ENCODE results near the gene RNF112. TPM values are rescaled to one million over a fixed set of nuclear protein-coding genes. Genes with fewer than 3 reads are reported as not detected.

Gene RNF112
- total and polyA plus RNA-seq, 5 donors: 2.5 to 6.3 (median 3.3) TPM

DNA sequence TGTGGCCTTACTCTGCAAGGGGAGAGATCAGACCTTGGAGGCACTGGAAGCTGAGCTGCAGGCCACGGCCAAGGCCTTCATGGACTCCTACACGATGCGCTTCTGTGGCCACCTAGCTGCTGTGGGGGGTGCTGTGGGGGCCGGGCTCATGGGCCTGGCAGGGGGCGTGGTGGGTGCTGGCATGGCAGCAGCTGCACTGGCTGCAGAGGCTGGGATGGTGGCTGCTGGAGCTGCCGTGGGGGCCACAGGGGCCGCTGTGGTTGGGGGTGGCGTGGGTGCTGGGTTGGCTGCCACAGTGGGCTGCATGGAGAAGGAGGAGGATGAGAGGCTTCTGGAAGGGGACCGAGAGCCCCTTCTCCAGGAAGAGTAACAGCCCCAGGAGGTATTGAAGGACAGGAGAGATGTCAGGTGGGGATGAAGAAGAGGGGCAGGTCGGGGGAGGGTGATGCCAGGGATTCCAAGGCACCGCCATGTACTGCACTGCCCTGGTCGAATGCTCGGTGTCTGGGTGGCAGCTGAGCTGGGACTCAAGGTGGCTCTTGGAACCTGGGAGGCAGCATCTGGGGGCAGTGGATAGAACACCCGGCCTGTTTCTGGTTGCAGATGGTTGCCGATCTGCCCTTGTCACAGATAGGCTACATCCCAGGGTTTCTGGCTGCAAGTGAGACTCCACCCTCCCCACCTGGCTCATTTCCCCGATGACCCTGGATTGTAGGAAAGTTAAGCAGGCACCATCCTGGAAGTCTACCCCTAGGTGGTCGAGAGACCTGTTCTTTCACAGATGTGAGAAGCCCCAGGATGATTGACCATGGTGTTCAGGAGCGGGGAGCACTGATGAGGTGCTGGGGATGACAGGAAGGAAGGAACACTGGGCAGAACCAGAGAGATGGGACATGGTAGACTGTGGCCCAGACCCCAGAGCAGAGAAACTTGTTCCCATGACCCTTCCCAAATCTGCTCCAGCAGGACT is 5.1 kb downstream of the RNF112 start:
- ATAC-seq (no peak), DNase-seq (no peak)
- Histone ChIP-seq H3K27me3 (ENCODE audit: control insufficient read depth, insufficient read depth) (no peaks in the 10 kb centered on the region), H3K9me3 (ENCODE audit: control insufficient read depth, low read length) (no peaks in the 10 kb centered on the region), H3K4me1 (ENCODE audit: control insufficient read depth, insufficient read depth, low read length) (no peaks in the 10 kb centered on the region), H3K27ac (ENCODE audit: low read length) (no peak overlapping the region), H3K4me3 (ENCODE audit: low read length) (no peak overlapping the region)
- intact Hi-C loops (cut with DNase I): no loop called here
- WGBS: 93% methylated on average over 18 of the region's 18 CpGs

DNA sequence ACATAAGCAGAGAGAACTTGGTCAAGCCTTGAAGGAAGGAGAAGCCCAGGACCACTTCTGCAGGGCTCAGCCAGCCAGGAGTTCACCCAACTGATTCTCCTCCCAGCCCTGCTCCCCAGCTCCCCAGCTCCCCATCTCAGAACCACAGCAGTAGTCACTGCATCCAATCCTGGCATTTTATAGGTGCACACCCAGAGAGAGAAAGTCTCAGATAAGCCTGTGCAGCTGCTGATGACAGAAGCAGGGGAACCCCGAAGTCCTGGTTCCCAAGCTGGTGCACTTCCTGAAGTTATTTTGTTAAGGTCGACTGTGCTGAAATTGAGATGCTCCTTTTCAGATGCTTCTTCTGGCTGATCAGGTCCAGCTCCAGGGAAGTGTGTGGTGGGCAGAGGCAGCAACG is 6.6 kb downstream of the RNF112 start:
- WGBS: 60% methylated on average over 3 of the region's 3 CpGs
- Histone ChIP-seq H3K4me3 (ENCODE audit: low read length) (no peak overlapping the region), H3K27me3 (ENCODE audit: control insufficient read depth, insufficient read depth) (no peaks in the 10 kb centered on the region), H3K9me3 (ENCODE audit: control insufficient read depth, low read length) (no peaks in the 10 kb centered on the region), H3K27ac (ENCODE audit: low read length) (no peak overlapping the region), H3K4me1 (ENCODE audit: control insufficient read depth, insufficient read depth, low read length) (no peaks in the 10 kb centered on the region)
- ATAC-seq: no peak
- peak in 1 of 3 donors; percentile 1 for DNase-seq
- intact Hi-C loops (cut with DNase I): no loop called here

DNA sequence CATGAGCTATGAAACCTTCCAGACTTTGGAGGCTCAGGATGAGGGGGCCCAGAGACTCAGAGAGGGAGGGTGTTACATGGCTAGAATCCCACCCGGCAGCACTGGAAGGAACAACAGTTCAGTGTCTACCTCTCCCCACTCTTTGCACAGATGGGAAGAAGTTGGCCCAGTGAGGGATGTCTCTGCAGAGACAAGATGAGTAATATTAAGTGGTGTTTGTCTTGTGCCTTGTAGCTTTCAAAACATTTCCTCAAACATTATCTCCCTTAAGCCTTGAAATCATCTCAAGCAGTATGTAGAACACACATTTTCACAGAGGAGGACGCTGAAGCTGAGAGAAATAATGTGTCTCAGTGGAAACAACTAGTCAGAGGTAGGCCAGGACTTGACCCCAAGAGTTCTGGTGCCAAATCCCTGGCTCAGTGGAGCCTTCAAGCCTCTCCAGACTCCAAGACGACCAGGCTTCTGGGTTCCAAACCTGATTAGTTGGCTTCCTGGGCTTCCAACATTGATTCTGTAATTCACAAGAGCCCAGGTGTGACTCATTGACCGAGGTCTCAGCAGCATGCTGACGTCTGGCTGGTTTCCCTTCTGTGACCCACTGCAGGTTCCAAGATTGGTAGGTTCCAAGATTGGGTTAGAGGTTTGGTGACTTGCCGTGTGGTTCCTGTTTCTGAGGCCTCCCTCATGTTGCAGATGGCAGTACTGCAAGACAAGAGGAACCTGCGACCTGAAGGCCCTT is 7.4 kb downstream of the RNF112 start:
- DNase-seq (peak in 2 of 3 donors; percentile 35 to 36), ATAC-seq (peak in 1 of 2 donors; percentile 48)
- Histone ChIP-seq H3K27me3 (ENCODE audit: control insufficient read depth, insufficient read depth) (no peaks in the 10 kb centered on the region), H3K4me1 (ENCODE audit: control insufficient read depth, insufficient read depth, low read length) (no peaks in the 10 kb centered on the region), H3K27ac (ENCODE audit: low read length) (no peak overlapping the region), H3K9me3 (ENCODE audit: control insufficient read depth, low read length) (no peaks in the 10 kb centered on the region), H3K4me3 (ENCODE audit: low read length) (no peak overlapping the region)
- intact Hi-C loops (cut with DNase I): no loop called here
- WGBS: 54% methylated on average over 7 of the region's 7 CpGs

DNA sequence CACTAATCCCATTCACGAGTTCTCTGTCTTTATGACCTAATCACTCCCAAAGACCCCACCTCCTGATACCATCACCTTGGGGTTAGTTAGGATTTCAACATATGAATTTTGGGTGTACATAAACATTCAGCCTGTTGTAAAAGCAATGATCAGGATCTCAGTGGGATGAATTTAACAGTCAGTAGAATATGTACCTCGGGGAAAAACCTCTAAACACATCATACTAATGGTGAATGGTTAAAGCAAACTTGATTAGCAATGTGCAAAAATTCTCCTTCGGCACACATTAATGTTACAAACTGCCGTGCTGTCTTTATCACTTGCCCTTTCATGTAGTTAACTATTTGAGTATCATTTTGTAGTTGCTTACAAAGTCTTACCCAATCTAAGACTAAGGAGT is 10.2 kb downstream of the RNF112 start:
- no peak overlapping the region for H3K27ac ChIP-seq (ENCODE audit: low read length)
- DNase-seq (no peak), ATAC-seq (no peak)
- intact Hi-C loops (cut with DNase I): loop anchor here in 1 of 4 donors (5.0 kb wide), 1 partner anchor 51 kb away; no protein-coding TSS in a partner anchor
- H3K4me3 ChIP-seq (ENCODE audit: low read length): no peak overlapping the region
- whole genome bisulfite sequencing: 62% methylated on average over 4 of the region's 4 CpGs
- no peaks in the 10 kb centered on the region for H3K27me3 ChIP-seq (ENCODE audit: control insufficient read depth, insufficient read depth)
- no peaks in the 10 kb centered on the region for H3K4me1 ChIP-seq (ENCODE audit: control insufficient read depth, insufficient read depth, low read length)
- H3K9me3 ChIP-seq (ENCODE audit: control insufficient read depth, low read length): no peaks in the 10 kb centered on the region

DNA sequence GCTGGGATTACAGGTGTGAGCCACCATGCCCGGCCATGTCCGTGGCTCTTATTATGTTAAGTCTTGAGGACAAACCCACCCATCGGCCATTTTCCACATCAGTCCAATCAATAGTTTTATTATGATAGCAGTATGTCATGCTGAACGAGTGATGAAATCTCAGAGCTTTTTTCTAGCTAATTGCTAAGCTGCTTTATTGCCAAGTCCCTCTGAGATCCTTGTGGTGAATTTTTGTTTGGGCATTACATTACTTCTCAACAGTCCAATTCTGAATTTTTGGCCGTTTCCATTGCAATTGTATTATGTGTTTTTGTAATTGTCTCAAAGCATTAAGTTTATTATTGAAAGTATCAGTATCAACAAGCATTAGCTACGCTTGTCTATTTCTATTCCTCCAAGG is 10.9 kb downstream of the RNF112 start:
- H3K27me3 ChIP-seq (ENCODE audit: control insufficient read depth, insufficient read depth): no peaks in the 10 kb centered on the region
- H3K27ac ChIP-seq (ENCODE audit: low read length): no peak overlapping the region
- ATAC-seq (no peak), DNase-seq (no peak)
- H3K9me3 ChIP-seq (ENCODE audit: control insufficient read depth, low read length): no peaks in the 10 kb centered on the region
- intact Hi-C loops (cut with DNase I): loop anchor here in 1 of 4 donors (5.0 kb wide), 1 partner anchor 50 kb away; no protein-coding TSS in a partner anchor
- H3K4me1 ChIP-seq (ENCODE audit: control insufficient read depth, insufficient read depth, low read length): no peaks in the 10 kb centered on the region
- WGBS: 87% methylated on average over 6 of the region's 6 CpGs
- H3K4me3 ChIP-seq (ENCODE audit: low read length): no peak overlapping the region

DNA sequence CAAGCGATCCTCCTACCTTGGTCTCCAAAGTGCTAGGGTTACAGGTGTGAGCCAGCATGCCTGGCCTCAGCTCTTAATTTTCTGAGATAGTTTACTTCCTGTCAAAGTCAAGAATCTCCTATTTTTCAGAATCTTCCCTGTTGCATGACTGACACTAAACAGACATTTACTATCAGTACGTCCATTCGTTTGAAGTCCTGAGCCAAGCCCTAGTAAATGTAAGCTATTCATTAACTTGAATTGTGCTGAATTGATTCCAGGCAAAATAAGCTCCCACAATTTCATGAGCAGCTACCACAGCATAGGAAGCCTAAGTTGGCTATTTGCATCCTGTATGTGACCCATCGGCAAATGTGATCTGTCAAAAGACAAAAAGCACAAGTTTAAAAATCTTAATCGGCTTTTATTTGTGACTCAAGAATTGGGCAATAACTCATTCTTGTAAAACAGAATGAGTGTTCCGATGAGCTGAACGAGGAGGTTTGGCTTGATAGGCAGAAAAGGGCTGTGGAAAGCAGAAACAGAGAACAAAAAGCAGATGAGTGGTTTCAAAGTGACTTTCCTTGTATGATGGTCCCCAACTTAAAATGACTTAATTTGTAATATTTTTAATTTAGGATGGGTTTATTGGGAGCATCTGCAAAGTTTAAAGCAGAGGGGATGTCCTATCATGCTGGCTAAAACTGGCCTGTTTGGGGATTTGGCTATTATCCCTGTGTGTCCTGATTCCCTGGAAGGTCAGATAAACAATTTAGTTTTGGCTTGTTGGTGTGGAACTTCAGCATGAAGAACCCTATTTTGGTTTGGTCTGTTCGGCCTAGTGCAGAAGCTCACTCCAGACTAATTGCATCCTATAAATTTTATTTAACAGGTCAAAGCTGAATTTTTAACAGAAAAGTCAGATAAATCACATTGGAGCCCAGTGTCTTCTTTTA is 14.2 kb downstream of the RNF112 start:
- H3K27ac ChIP-seq (ENCODE audit: low read length): no peak overlapping the region

DNA sequence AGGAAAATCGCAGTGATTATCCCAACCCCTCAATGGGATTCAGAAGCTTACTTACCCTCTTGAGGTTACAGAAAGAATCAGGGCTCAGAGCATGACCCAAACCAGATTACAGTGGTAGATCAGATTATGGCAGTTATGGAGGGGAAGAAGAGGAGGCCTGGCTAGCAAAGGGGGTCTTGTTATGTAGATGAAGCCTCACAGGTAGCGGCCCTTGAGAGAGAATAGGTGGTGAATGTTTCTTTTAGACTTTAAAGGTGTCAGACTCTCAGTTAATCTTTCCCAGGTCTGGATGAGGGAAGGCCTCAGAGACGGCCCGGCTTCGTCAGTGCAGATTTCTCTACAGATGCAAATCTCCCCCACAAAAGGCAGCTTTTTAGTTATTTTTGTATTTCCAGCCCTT is 15.6 kb downstream of the RNF112 start:
- H3K4me3 ChIP-seq (ENCODE audit: low read length): no peak overlapping the region
- intact Hi-C loops (cut with DNase I): no loop called here
- ATAC-seq: no peak
- H3K4me1 ChIP-seq (ENCODE audit: control insufficient read depth, insufficient read depth, low read length): no peaks in the 10 kb centered on the region
- WGBS: 92% methylated on average over 5 of the region's 5 CpGs
- H3K27ac ChIP-seq (ENCODE audit: low read length): no peak overlapping the region
- no peaks in the 10 kb centered on the region for H3K9me3 ChIP-seq (ENCODE audit: control insufficient read depth, low read length)
- no peak for DNase-seq
- H3K27me3 ChIP-seq (ENCODE audit: control insufficient read depth, insufficient read depth): no peaks in the 10 kb centered on the region

More for the DNA sequence above, 14.2 kb downstream of the RNF112 start:
- Histone ChIP-seq H3K4me1 (ENCODE audit: control insufficient read depth, insufficient read depth, low read length) (no peaks in the 10 kb centered on the region), H3K4me3 (ENCODE audit: low read length) (no peak overlapping the region), H3K27me3 (ENCODE audit: control insufficient read depth, insufficient read depth) (no peaks in the 10 kb centered on the region), H3K9me3 (ENCODE audit: control insufficient read depth, low read length) (no peaks in the 10 kb centered on the region)
- intact Hi-C loops (cut with DNase I): loop anchor here in 1 of 4 donors (5.0 kb wide), 1 partner anchor 47 kb away; no protein-coding TSS in a partner anchor
- 55% methylated on average over 8 of the region's 8 CpGs for WGBS
- no peak for DNase-seq
- peak; percentile 42 to 66 for ATAC-seq

DNA sequence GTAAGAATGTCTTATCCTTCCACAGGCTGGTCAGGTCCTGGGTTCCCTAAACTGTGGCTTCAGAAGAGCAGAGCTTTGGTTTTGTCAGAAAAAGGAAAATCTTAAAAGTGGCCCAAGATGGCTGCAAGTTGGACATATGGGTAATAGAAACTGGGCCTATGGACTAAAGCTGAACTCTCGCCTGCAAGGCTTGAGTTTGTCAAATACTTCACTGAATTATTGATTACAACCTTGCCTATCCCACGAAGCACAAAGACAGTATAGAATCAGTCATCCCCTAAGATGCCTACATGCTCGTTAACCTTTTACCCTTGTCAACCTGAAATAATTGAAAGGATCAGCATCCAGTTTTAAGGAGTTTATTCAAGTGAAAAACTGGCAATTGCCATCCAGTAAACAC is 20.7 kb downstream of the RNF112 start:
- H3K4me3 ChIP-seq (ENCODE audit: low read length): no peak overlapping the region
- ATAC-seq: no peak
- 83% methylated on average over 3 of the region's 3 CpGs for WGBS

DNA sequence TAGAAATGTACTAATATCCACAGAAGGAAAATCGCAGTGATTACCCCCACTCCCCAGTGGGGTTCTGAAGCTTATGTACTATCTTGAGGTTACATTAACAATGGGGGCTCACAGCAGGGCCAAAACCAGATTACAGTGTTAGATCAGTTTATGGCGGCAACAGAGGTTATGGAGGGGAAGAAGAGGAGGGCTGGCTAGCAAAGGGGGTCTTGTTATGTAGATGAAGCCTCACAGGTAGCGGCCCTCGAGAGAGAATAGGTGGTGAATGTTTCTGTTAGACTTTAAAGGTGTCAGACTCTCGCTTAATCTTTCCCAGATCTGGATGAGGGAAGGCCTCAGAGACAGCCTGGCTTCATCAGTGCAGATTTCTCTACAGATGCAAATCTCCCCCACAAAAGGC is 22.2 kb downstream of the RNF112 start:
- intact Hi-C loops (cut with DNase I): no loop called here
- no peaks in the 10 kb centered on the region for H3K9me3 ChIP-seq (ENCODE audit: control insufficient read depth, low read length)
- 80% methylated on average over 5 of the region's 5 CpGs for WGBS

More for the DNA sequence above, 20.7 kb downstream of the RNF112 start:
- no peaks in the 10 kb centered on the region for H3K27me3 ChIP-seq (ENCODE audit: control insufficient read depth, insufficient read depth)
- H3K4me1 ChIP-seq (ENCODE audit: control insufficient read depth, insufficient read depth, low read length): no peaks in the 10 kb centered on the region
- intact Hi-C loops (cut with DNase I): no loop called here
- no peak for DNase-seq
- no peak overlapping the region for H3K27ac ChIP-seq (ENCODE audit: low read length)
- H3K9me3 ChIP-seq (ENCODE audit: control insufficient read depth, low read length): no peaks in the 10 kb centered on the region

DNA sequence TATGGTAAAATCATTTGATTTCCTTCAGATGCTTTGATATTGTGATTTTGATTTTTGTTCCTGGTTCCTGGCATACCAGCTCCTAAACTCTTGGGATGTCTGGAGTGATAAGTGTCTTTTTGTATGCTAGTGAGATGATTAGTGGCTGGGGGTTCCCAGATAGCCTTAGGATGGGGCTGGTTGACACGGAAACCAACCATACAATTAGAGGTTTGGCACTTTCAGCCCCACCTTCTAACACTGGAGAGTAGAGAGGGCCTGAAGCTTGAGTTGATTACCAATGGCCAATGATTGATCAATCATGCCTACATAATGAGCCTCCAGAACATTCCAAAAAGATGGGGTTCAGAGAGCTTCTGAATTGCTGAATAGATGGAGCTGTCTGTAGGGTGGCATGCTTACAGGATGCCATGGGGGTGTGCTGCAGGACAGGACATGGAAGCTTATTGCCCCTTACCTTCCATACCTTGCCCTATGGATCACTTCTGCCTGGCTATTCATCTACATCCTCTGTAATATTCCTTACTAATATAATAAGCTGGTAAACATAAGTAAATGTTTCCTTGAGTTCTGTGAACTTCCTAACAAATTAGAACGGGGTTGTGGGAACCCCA is 22.8 kb downstream of the RNF112 start:
- Histone ChIP-seq H3K9me3 (ENCODE audit: control insufficient read depth, low read length) (no peaks in the 10 kb centered on the region), H3K27me3 (ENCODE audit: control insufficient read depth, insufficient read depth) (no peaks in the 10 kb centered on the region), H3K4me1 (ENCODE audit: control insufficient read depth, insufficient read depth, low read length) (no peaks in the 10 kb centered on the region), H3K27ac (ENCODE audit: low read length) (no peak overlapping the region), H3K4me3 (ENCODE audit: low read length) (no peak overlapping the region)
- DNase-seq (no peak), ATAC-seq (no peak)
- intact Hi-C loops (cut with DNase I): no loop called here
- 86% methylated on average over 2 of the region's 2 CpGs for WGBS

More for the DNA sequence above, 22.2 kb downstream of the RNF112 start:
- Histone ChIP-seq H3K27ac (ENCODE audit: low read length) (no peak overlapping the region), H3K4me3 (ENCODE audit: low read length) (no peak overlapping the region), H3K4me1 (ENCODE audit: control insufficient read depth, insufficient read depth, low read length) (no peaks in the 10 kb centered on the region), H3K27me3 (ENCODE audit: control insufficient read depth, insufficient read depth) (no peaks in the 10 kb centered on the region)
- ATAC-seq (no peak), DNase-seq (no peak)

Data from right cardiac atrium (tissue), 5 donors.